SK-N-MC (cell line): ENCODE measurements around the gene EXT2.

Source experiments
- EZH2 ChIP-seq: fragments of 200-600 bp; sonication (generic); IDR thresholded peaks from one replicate; pipeline ENCODE4 v1.6.1; 2017; ENCODE audit warnings: antibody characterized with exemption
- FOXP2 ChIP-seq: optimal IDR thresholded peaks from 2 replicates; pipeline ENCODE3; 2011; ENCODE audit warnings: mild to moderate bottlenecking, moderate library complexity; ENCODE audit not compliant: insufficient read depth; ENCODE audit errors: extremely low read length, control extremely low read depth
- POLR2AphosphoS5 ChIP-seq: IDR thresholded peaks from 2 replicates; pipeline ENCODE4 v1.6.1; 2012; ENCODE audit warnings: mild to moderate bottlenecking, low read depth, low read length, borderline replicate concordance

DNA sequence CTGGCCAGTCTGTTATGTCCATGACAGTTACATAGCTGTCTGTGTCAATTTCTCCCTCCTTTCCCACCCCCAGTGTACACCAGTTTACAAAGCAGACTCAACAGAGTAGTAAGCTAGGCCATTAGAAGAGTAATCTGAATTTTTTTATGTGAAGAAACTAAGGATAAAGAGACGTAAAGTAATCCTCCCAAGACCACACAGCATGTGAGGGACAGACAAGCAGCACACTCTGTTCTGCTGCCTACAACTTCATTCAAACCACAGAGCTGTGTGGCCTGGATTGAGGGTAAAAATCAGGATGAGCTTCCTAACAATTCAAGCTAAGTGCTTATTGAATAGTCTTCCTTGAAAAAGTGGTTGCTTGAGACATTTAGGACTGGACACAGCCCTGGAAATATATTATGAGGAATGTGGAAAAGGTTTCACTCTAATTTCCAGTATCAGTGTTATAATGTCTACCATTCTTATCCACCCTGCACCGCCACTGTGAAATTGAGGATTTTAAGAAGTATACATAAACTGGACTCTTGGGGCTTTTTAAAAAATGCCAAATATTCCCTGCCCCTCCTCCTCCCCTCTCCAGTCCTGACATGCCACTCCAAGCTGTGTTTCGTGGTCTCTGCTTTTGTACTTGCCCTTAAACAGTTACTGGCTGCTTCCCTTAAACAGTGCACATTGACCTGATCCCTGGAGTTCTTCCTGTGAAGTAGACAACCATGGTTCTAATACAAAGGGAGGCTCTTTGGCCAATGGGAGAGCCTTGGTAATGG lies 40.9 kb downstream of the EXT2 start:
- TF ChIP-seq EZH2 = no peak
- no peak for TF ChIP-seq POLR2AphosphoS5
- TF ChIP-seq FOXP2 = no peak
